ENCODE measurements around the gene GPR18. TPM values are rescaled to one million over a fixed set of nuclear protein-coding genes. Genes with fewer than 3 reads are reported as not detected.

The GPR18 gene
- total and polyA plus RNA-seq, 3 donors from 2014 or later = 8.5 to 18.0 (median 16.6) TPM

- H3K36me3 ChIP-seq (ENCODE audit: low read depth, missing control alignments) = no peaks in the 10 kb centered on the region
- no peak overlapping the region for H3K4me3 ChIP-seq
- H3K4me1 ChIP-seq = peaks cover 15% of the 10 kb centered on the region
- no peak for DNase-seq
- H3K27me3 ChIP-seq = no peaks in the 10 kb centered on the region
- intact Hi-C loops (cut with DNase I; ENCODE audit: low total_unique reads) = loop anchor here (5.0 kb wide), 2 partner anchors 92 to 168 kb away; no protein-coding TSS in a partner anchor
- TF ChIP-seq, protein P1, sequence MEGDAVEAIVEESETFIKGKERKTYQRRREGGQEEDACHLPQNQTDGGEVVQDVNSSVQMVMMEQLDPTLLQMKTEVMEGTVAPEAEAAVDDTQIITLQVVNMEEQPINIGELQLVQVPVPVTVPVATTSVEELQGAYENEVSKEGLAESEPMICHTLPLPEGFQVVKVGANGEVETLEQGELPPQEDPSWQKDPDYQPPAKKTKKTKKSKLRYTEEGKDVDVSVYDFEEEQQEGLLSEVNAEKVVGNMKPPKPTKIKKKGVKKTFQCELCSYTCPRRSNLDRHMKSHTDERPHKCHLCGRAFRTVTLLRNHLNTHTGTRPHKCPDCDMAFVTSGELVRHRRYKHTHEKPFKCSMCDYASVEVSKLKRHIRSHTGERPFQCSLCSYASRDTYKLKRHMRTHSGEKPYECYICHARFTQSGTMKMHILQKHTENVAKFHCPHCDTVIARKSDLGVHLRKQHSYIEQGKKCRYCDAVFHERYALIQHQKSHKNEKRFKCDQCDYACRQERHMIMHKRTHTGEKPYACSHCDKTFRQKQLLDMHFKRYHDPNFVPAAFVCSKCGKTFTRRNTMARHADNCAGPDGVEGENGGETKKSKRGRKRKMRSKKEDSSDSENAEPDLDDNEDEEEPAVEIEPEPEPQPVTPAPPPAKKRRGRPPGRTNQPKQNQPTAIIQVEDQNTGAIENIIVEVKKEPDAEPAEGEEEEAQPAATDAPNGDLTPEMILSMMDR (IDR thresholded peaks at IDR 0.05) = peak; percentile 62 to 84 (median 68)
- TF ChIP-seq POLR2A (IDR thresholded peaks at IDR 0.05) = no peak
- 60 to 67% methylated on average over 3 of the region's 3 CpGs for WGBS, 2 donors
- H3K9me3 ChIP-seq = no peaks in the 10 kb centered on the region
- peak overlapping the region in 1 of 2 donors; percentile 41 for H3K27ac ChIP-seq
Measured at GRCh38 chr13:99269627-99270241, 11.6 kb upstream of the GPR18 start.

DNA sequence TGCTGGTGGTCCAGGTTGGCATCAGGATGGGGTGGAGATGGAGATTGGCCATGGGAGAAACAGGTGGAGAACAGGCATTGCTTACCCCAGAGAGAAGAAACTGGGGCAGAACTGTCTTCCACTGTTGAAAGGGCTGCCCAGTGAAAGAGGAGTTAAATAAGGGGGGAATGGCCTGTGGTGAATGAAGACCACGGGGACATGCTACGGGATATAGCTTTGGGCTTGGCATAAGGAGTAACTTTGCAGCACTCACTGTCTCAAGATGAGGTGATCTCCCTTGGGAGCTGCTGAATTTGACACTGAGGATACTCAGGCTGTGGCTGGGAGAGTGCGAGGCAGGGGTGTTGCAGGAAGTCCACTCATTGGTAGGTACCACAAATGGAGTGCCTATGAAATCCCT lies 10.6 kb upstream of the GPR18 start:
- WGBS, 2 donors = 53 to 78% methylated on average over 3 of the region's 3 CpGs
- no peaks in the 10 kb centered on the region for H3K9me3 ChIP-seq
- intact Hi-C loops (cut with DNase I; ENCODE audit: low total_unique reads) = no loop called here
- TF ChIP-seq, protein P1 (IDR thresholded peaks at IDR 0.05) = no peak
- TF ChIP-seq POLR2A (IDR thresholded peaks at IDR 0.05) = no peak
- DNase-seq = no peak
- peaks cover 15% of the 10 kb centered on the region for H3K4me1 ChIP-seq
- H3K27me3 ChIP-seq = no peaks in the 10 kb centered on the region
- no peak overlapping the region for H3K4me3 ChIP-seq
- no peaks in the 10 kb centered on the region for H3K36me3 ChIP-seq (ENCODE audit: low read depth, missing control alignments)
- H3K27ac ChIP-seq = peak overlapping the region; percentile 3 to 21

DNA sequence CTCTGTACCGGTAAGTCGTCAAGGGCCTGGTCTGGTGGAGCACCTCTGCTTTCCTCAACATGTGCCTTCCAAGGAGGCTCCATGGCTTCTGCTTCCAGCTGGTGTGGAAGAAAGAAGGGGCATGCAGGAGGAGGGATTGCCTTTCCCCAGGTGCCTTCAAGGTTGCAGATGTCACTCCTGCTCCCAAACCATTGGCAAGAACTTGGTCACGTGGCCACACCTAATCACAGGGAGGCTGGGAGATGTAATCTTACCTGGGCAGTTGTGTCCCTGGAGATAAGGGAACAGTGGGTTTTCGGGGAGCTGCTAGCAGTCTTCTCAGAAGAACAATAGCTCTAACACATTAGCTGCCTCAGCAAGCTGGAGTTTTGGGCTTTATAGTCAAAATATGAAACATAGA lies 9.7 kb upstream of the GPR18 start:
- H3K4me3 ChIP-seq = no peak overlapping the region
- no peak for TF ChIP-seq POLR2A (IDR thresholded peaks at IDR 0.05)
- TF ChIP-seq, protein P1 (IDR thresholded peaks at IDR 0.05) = no peak
- H3K9me3 ChIP-seq = no peaks in the 10 kb centered on the region
- no peaks in the 10 kb centered on the region for H3K27me3 ChIP-seq
- H3K36me3 ChIP-seq (ENCODE audit: low read depth, missing control alignments) = no peaks in the 10 kb centered on the region
- peaks cover 15% of the 10 kb centered on the region for H3K4me1 ChIP-seq
- H3K27ac ChIP-seq = peak overlapping the region in 1 of 2 donors; percentile 43
- no peak for DNase-seq
- WGBS, 2 donors = 77 to 82% methylated on average over 4 of the region's 4 CpGs
- intact Hi-C loops (cut with DNase I; ENCODE audit: low total_unique reads) = no loop called here

DNA sequence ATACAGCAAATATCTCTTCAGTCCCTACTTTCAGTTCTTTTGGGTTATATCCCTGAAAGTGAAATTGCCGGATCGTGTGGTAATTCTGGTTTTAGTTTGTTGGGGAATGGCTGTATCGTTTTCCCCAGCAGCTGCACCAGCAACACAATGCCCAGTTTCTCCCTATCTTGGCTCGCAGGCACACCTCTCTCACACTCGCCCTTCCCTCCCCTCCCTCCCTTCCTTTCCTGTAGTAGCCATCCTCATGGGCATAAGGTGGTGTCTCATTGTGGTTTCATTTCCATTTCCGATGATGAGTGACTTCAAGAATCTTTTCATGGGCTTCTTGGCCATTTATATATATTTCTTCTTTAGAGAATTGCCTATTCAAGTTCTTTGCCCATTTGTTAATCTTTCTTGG lies 8.6 kb upstream of the GPR18 start:
- WGBS, 2 donors = 60 to 84% methylated on average over 6 of the region's 6 CpGs
- Histone ChIP-seq H3K36me3 (ENCODE audit: low read depth, missing control alignments) (no peaks in the 10 kb centered on the region), H3K27ac (no peak overlapping the region), H3K4me1 (peaks cover 15% of the 10 kb centered on the region), H3K9me3 (no peaks in the 10 kb centered on the region), H3K27me3 (no peaks in the 10 kb centered on the region), H3K4me3 (no peak overlapping the region)
- no peak for DNase-seq
- intact Hi-C loops (cut with DNase I; ENCODE audit: low total_unique reads) = no loop called here
- TF ChIP-seq POLR2A (IDR thresholded peaks at IDR 0.05) = no peak
- TF ChIP-seq, protein P1 (IDR thresholded peaks at IDR 0.05) = no peak
